ENCODE data around the gene CCDC192. TPM values are rescaled to one million over a fixed set of nuclear protein-coding genes. Genes with fewer than 3 reads are reported as not detected.
"Not testable (repeated sequence)": the region's sequence is repeated elsewhere in the genome, so short reads cannot be mapped to it uniquely, and the experiment has no call there.

CCDC192 gene
- total RNA-seq, 1 donor from 2014 or later, result 1.3 TPM

DNA sequence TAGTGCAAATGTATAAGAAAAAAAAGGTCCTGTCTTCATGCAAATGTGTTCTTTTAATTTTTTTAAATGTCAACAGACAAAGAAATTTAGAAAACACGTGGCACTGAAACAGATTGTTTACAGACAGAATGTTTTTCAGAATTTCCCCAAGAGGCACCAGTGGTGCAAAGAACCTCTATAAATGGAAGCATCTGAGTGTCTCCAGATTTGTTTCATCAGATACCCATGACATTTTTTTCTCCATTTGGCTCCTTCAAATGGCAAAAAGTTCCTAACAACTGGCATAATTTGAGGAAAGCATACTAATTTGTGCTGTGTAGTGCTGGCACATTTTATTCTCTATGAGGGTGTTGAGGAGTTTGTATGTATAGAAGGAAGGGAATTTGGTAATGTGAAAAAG lies 15.0 kb downstream of the CCDC192 start:
- Mint-ChIP-seq H3K36me3 (ENCODE audit: low read depth) (peaks cover 11% of the 10 kb centered on the region), H3K9me3 (peaks cover 25% of the 10 kb centered on the region), H3K27me3 (ENCODE audit: low read depth) (no peaks in the 10 kb centered on the region), H3K4me1 (no peaks in the 10 kb centered on the region), H3K27ac (ENCODE audit: unreplicated experiment) (no peak overlapping the region), H3K4me3 (no peak overlapping the region)
- TF ChIP-seq, protein P1, sequence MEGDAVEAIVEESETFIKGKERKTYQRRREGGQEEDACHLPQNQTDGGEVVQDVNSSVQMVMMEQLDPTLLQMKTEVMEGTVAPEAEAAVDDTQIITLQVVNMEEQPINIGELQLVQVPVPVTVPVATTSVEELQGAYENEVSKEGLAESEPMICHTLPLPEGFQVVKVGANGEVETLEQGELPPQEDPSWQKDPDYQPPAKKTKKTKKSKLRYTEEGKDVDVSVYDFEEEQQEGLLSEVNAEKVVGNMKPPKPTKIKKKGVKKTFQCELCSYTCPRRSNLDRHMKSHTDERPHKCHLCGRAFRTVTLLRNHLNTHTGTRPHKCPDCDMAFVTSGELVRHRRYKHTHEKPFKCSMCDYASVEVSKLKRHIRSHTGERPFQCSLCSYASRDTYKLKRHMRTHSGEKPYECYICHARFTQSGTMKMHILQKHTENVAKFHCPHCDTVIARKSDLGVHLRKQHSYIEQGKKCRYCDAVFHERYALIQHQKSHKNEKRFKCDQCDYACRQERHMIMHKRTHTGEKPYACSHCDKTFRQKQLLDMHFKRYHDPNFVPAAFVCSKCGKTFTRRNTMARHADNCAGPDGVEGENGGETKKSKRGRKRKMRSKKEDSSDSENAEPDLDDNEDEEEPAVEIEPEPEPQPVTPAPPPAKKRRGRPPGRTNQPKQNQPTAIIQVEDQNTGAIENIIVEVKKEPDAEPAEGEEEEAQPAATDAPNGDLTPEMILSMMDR (conservative IDR thresholded peaks at IDR 0.05), result no peak
- DNase-seq (ENCODE audit: low read depth, low spot score), result no peak

DNA sequence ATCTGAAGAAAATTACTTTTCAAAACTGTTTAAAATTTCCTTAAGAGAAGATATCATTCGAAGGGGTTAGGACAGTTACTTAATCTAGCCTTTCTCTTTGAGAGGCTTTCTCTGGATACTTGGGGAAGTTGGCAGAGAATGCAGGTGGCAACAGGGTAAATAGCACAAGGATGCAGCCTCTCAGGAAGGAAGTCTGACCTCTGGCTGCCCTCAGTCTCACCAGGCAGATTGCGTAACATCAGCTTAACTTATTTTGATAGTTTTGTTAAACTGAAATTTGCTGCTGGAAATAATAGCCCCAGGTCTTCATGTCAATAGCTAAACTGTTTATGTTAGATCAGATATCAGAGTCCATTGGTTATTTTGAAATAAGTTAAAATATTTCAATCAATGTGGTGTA lies 20.4 kb downstream of the CCDC192 start:
- H3K27ac Mint-ChIP-seq (ENCODE audit: unreplicated experiment), result no peak overlapping the region
- TF ChIP-seq, protein P1 (conservative IDR thresholded peaks at IDR 0.05), result no peak
- no peaks in the 10 kb centered on the region for H3K27me3 Mint-ChIP-seq (ENCODE audit: low read depth)
- DNase-seq (ENCODE audit: low read depth, low spot score), result no peak
- peaks cover 16% of the 10 kb centered on the region for H3K9me3 Mint-ChIP-seq
- H3K36me3 Mint-ChIP-seq (ENCODE audit: low read depth), result peaks cover 7% of the 10 kb centered on the region
- H3K4me3 Mint-ChIP-seq, result no peak overlapping the region
- no peaks in the 10 kb centered on the region for H3K4me1 Mint-ChIP-seq

DNA sequence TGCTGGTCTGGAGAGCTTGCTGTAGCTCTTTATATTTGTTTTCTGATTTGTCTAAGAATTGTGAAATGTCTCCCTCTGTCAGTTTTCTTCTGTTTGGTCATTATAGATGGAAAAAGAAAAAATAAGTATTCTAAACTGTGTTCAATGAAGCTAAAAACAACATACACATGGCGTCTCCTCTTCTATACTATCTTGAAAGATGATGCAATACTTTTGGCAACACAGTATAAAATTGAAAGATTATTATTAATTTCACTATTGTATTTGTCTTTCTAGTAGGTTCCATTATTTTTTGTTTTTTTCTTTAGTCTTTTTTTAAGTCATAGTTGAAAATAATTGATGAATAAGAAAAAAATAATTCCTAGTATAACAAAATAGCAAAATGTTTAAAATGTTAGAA lies 22.5 kb downstream of the CCDC192 start:
- TF ChIP-seq, protein P1 (conservative IDR thresholded peaks at IDR 0.05), result no peak
- no peak for DNase-seq (ENCODE audit: low read depth, low spot score)
- Mint-ChIP-seq H3K4me1 (no peaks in the 10 kb centered on the region), H3K36me3 (ENCODE audit: low read depth) (peaks cover 7% of the 10 kb centered on the region), H3K9me3 (peaks cover 12% of the 10 kb centered on the region), H3K27ac (ENCODE audit: unreplicated experiment) (no peak overlapping the region), H3K27me3 (ENCODE audit: low read depth) (no peaks in the 10 kb centered on the region), H3K4me3 (no peak overlapping the region)

DNA sequence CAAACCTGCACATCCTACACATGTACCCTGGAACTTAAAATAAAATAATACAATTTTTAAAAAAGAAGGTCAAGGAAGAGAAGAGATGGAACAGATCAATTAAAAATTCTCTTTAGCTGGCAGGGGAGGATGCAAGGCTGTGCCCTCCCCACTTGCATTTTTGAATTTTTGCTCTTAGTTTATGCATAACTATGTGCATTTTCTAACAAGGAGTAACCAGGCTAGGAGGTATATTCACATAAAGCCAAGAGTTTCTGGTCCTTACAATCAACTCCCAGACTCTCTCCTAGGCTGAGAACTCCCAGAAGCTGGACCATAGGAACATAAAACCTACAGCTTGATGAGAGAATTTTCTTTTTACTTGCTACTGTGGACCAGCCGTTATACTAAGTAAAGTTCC lies 29.8 kb downstream of the CCDC192 start:
- TF ChIP-seq, protein P1 (conservative IDR thresholded peaks at IDR 0.05), result no peak
- H3K4me1 Mint-ChIP-seq, result no peaks in the 10 kb centered on the region
- no peak for DNase-seq (ENCODE audit: low read depth, low spot score)
- H3K36me3 Mint-ChIP-seq (ENCODE audit: low read depth), result peaks cover 6% of the 10 kb centered on the region
- H3K9me3 Mint-ChIP-seq, result peaks cover 12% of the 10 kb centered on the region
- H3K4me3 Mint-ChIP-seq, result no peak overlapping the region
- H3K27ac Mint-ChIP-seq (ENCODE audit: unreplicated experiment), result no peak overlapping the region
- no peaks in the 10 kb centered on the region for H3K27me3 Mint-ChIP-seq (ENCODE audit: low read depth)

DNA sequence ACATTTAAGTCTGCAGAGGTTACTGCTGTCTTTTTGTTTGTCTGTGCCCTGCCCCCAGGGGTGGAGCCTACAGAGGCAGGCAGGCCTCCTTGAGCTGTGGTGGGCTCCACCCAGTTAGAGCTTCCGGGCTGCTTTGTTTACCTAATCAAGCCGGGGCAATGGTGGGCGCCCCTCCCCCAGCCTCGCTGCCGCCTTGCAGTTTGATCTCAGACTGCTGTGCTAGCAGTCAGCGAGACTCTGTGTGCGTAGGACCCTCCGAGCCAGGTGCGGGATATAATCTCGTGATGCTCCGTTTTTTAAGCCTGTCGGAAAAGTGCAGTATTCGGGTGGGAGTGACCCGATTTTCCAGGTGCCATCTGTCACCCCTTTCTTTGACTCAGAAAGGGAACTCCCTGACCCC lies 36.2 kb downstream of the CCDC192 start:
- peaks cover 18% of the 10 kb centered on the region for H3K4me1 Mint-ChIP-seq
- H3K27ac Mint-ChIP-seq (ENCODE audit: unreplicated experiment), result peak overlapping the region; percentile 93
- H3K4me3 Mint-ChIP-seq, result peak overlapping the region; percentile 90
- H3K36me3 Mint-ChIP-seq (ENCODE audit: low read depth); H3K9me3 Mint-ChIP-seq; H3K27me3 Mint-ChIP-seq (ENCODE audit: low read depth): not testable (repeated sequence)
- peak; percentile 36 for DNase-seq (ENCODE audit: low read depth, low spot score)

DNA sequence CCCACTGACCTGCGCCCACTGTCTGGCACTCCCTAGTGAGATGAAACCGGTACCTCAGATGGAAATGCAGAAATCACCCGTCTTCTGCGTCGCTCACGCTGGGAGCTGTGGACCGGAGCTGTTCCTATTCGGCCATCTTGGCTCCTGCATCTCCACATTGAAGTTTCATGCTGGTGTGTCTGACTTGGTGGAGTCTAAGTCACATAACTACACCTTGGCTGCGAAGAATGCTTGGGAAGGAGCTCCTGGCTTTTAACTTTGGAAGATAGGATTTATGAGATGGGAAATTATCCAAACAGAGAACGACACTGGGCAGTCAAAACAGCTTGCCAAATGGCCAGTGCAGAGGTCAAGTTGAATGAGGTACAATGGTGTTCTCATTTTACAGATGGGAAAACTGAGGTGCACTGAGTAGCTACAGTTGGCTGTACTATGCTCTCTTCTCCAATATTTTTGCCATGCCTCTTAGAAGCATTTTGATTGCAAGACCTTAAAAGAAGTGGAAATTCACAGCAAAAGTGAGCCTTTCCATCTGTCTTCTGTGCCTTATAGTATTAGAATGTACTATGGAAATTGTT lies 36.7 kb downstream of the CCDC192 start:
- H3K4me3 Mint-ChIP-seq, result peak overlapping the region; percentile 90
- peaks cover 10% of the 10 kb centered on the region for H3K36me3 Mint-ChIP-seq (ENCODE audit: low read depth)
- peaks cover 18% of the 10 kb centered on the region for H3K4me1 Mint-ChIP-seq
- no peak for DNase-seq (ENCODE audit: low read depth, low spot score)
- TF ChIP-seq, protein P1 (conservative IDR thresholded peaks at IDR 0.05), result no peak
- H3K27ac Mint-ChIP-seq (ENCODE audit: unreplicated experiment), result peak overlapping the region; percentile 93
- peaks cover 9% of the 10 kb centered on the region for H3K9me3 Mint-ChIP-seq
- H3K27me3 Mint-ChIP-seq (ENCODE audit: low read depth), result no peaks in the 10 kb centered on the region
